CD8-positive, alpha-beta memory T cell (primary cell): ENCODE results near the gene HLX. TPM values are rescaled to one million over a fixed set of nuclear protein-coding genes. Genes with fewer than 3 reads are reported as not detected.

ENCODE experiments used
- CTCF ChIA-PET: fragments of 350-600 bp; sonication (Branson Sonifier 250); formaldehyde crosslinking; loops from one replicate; lab custom pipeline; 2021; ENCODE audit warnings: antibody characterized with exemption; lab: Charles Lee
- POLR2A ChIA-PET: fragments of 350-600 bp; sonication (Branson Sonifier 250); formaldehyde crosslinking; loops from one replicate; lab custom pipeline; 2021; ENCODE audit warnings: antibody characterized with exemption; lab: Charles Lee
- DNase-seq, 5 donors: peaks; one replicate each; pipeline versions ENCODE4 v3.0.0 to v3.0.0-alpha.2; 2020 to 2022; ENCODE audit warnings: mixed read lengths in 1 of 5
- H3K27ac ChIP-seq: one replicate; pipeline ENCODE4 v1.7.0; 2013; ENCODE audit warnings: low read depth, mild to moderate bottlenecking, low read length, moderate library complexity
- H3K27me3 ChIP-seq: 2 replicates; pipeline ENCODE4 v1.7.0; 2013; ENCODE audit warnings: low read length, mild to moderate bottlenecking; ENCODE audit not compliant: insufficient read depth, poor library complexity, severe bottlenecking
- H3K36me3 ChIP-seq: 2 replicates; pipeline ENCODE4 v1.7.0; 2013; ENCODE audit warnings: mild to moderate bottlenecking, low read length, moderate library complexity; ENCODE audit not compliant: insufficient read depth
- H3K4me1 ChIP-seq: 2 replicates; pipeline ENCODE4 v1.7.0; 2013; ENCODE audit warnings: mild to moderate bottlenecking, low read length, moderate library complexity; ENCODE audit not compliant: insufficient read depth
- H3K4me3 ChIP-seq: 2 replicates; pipeline ENCODE4 v1.7.0; 2013; ENCODE audit warnings: mild to moderate bottlenecking, low read length
- H3K9me3 ChIP-seq: 2 replicates; pipeline ENCODE4 v1.7.0; 2013; ENCODE audit warnings: mild to moderate bottlenecking, low read length
- H3K27ac Mint-ChIP-seq, 8 donors: one replicate each; pipeline ENCODE4 v1.8.0; 2020 to 2021; ENCODE audit warnings: mixed read lengths in 8 of 8, mild to moderate bottlenecking in 6 of 8, inconsistent platforms in 3 of 8, moderate library complexity in 3 of 8
- H3K27me3 Mint-ChIP-seq, 2 donors: one replicate each; pipeline ENCODE4 v1.8.0; 2020 to 2021; ENCODE audit warnings: mixed read lengths in 2 of 2, mild to moderate bottlenecking in 1 of 2, moderate library complexity in 1 of 2
- H3K36me3 Mint-ChIP-seq, 3 donors: one replicate each; pipeline ENCODE4 v1.8.0; 2020 to 2021; ENCODE audit warnings: mixed read lengths in 3 of 3, inconsistent platforms in 1 of 3, mild to moderate bottlenecking in 1 of 3
- H3K4me1 Mint-ChIP-seq, 3 donors: one replicate each; pipeline ENCODE4 v1.8.0; 2020 to 2021; ENCODE audit warnings: mixed read lengths in 3 of 3, inconsistent platforms in 1 of 3, mild to moderate bottlenecking in 1 of 3
- H3K4me3 Mint-ChIP-seq, 7 donors: one replicate each; pipeline ENCODE4 v1.8.0; 2020 to 2021; ENCODE audit warnings: mixed read lengths in 7 of 7, mild to moderate bottlenecking in 6 of 7, moderate library complexity in 4 of 7, inconsistent platforms in 2 of 7
- H3K9me3 Mint-ChIP-seq, 5 donors: one replicate each; pipeline ENCODE4 v1.8.0; 2020 to 2022; ENCODE audit warnings: mixed read lengths in 5 of 5, mild to moderate bottlenecking in 3 of 5, moderate library complexity in 2 of 5, inconsistent platforms in 1 of 5
- polyA plus RNA-seq: library from polyadenylated mRNA; unstranded; fragments of 300-500 nt; fragmentation: Illumina TruSeq; gene quantifications from one replicate; pipeline ENCODE4 v1.2.3, GENCODE V29; 2021
- total RNA-seq, 2 experiments: library from RNA; stranded (reverse); gene quantifications; one replicate each; pipeline ENCODE4 v1.2.3, GENCODE V29; 2021

Gene HLX
- total and polyA plus RNA-seq, 3 experiments from 2014 or later = not detected

DNA sequence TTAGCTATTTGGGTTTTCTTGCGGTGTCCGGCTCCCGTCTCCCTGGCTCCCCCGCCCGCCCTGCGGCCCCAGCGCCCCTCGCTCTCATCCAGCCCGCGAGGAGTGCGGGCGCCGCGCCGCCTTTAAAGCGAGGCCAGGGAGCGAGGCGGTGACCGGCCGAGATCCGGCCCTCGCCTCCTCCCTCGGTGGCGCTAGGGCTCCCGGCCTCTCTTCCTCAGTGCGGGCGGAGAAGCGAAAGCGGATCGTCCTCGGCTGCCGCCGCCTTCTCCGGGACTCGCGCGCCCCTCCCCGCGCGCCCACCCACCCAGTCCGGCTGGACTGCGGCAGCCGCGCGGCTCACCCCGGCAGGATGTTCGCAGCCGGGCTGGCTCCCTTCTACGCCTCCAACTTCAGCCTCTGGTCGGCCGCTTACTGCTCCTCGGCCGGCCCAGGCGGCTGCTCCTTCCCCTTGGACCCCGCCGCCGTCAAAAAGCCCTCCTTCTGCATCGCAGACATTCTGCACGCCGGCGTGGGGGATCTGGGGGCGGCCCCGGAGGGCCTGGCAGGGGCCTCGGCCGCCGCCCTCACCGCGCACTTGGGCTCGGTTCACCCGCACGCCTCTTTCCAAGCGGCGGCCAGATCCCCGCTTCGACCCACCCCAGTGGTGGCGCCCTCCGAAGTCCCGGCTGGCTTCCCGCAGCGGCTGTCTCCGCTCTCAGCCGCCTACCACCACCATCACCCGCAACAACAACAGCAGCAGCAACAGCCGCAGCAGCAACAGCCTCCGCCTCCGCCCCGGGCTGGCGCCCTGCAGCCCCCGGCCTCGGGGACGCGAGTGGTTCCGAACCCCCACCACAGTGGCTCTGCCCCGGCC lies 492 bp downstream of the HLX start:
- Mint-ChIP-seq H3K27ac (no peak overlapping the region), H3K36me3 (peaks cover 0 to 2% (median 0%) of the 10 kb centered on the region in 3 donors), H3K4me3 (peak overlapping the region; percentile 38 to 76 (median 70)), H3K9me3 (peaks cover 0 to 5% (median 1%) of the 10 kb centered on the region in 5 donors), H3K4me1 (peaks cover 30 to 34% (median 34%) of the 10 kb centered on the region in 3 donors), H3K27me3 (peaks cover 59 to 81% of the 10 kb centered on the region in 2 donors)
- ChIA-PET POLR2A (no interaction called here), CTCF (no interaction called here)
- DNase-seq = no peak
- H3K9me3 ChIP-seq = no peaks in the 10 kb centered on the region
- H3K4me1 ChIP-seq = peaks cover 18% of the 10 kb centered on the region
- peaks cover 29% of the 10 kb centered on the region for H3K27me3 ChIP-seq
- no peak overlapping the region for H3K4me3 ChIP-seq
- H3K36me3 ChIP-seq = no peaks in the 10 kb centered on the region
- no peak overlapping the region for H3K27ac ChIP-seq

DNA sequence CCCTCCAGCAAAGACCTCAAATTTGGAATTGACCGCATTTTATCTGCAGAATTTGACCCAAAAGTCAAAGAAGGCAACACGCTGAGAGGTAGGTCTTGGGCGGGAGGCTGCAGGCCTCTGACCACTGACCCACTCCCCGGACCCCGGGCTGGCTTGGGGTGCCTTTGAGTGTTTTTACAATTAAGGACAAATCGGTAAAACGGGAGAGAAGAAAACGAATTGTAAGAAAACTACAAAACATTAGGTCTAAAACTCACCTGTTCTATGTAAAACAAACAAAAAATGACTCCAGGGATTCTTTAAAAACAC lies 1.1 kb downstream of the HLX start:
- Mint-ChIP-seq H3K9me3 (peaks cover 0 to 5% (median 1%) of the 10 kb centered on the region in 5 donors), H3K4me3 (peak overlapping the region; percentile 35 to 72 (median 65)), H3K36me3 (peaks cover 0 to 2% (median 0%) of the 10 kb centered on the region in 3 donors), H3K4me1 (peaks cover 30 to 34% (median 34%) of the 10 kb centered on the region in 3 donors), H3K27ac (no peak overlapping the region), H3K27me3 (peaks cover 55 to 79% of the 10 kb centered on the region in 2 donors)
- Histone ChIP-seq H3K9me3 (no peaks in the 10 kb centered on the region), H3K4me1 (peaks cover 18% of the 10 kb centered on the region), H3K4me3 (no peak overlapping the region), H3K27ac (no peak overlapping the region), H3K27me3 (peaks cover 29% of the 10 kb centered on the region), H3K36me3 (no peaks in the 10 kb centered on the region)
- POLR2A ChIA-PET = no interaction called here
- CTCF ChIA-PET = no interaction called here
- DNase-seq = no peak

DNA sequence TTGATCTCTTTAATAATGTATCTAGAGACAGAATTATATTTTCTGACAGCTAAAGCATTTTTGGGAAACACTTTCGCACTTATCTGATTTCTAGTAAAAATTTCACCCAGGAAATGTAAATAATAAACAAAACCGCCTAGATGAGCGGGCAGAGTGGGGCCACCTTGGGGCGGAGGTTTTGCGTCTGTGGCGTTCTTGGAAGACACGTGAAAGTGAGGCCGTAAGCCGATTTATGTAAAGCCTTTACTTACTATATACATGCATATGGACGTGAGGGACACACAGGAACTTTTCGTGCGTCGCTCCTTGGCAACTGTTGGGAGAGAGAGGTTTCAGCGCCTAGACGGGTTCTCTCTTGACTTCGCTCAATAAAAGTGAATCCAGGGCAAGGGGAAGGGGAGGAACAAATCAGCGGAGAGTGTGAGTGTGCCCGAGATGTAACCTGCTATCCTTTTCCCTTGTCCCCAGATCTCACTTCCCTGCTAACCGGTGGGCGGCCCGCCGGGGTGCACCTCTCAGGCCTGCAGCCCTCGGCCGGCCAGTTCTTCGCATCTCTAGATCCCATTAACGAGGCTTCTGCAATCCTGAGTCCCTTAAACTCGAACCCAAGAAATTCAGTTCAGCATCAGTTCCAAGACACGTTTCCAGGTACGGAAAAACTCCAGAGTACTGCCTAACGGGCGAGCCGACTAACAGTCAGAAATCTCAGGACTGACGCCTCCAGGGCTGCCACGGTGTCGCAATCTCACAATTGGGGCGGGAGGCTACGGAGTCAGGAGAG lies 1.7 kb downstream of the HLX start:
- Mint-ChIP-seq H3K4me1 (peaks cover 30 to 34% (median 34%) of the 10 kb centered on the region in 3 donors), H3K9me3 (peaks cover 0 to 6% (median 1%) of the 10 kb centered on the region in 5 donors), H3K4me3 (peak overlapping the region; percentile 35 to 72 (median 65)), H3K36me3 (peaks cover 0 to 2% (median 0%) of the 10 kb centered on the region in 3 donors), H3K27me3 (peaks cover 53 to 79% of the 10 kb centered on the region in 2 donors), H3K27ac (no peak overlapping the region)
- H3K9me3 ChIP-seq = no peaks in the 10 kb centered on the region
- H3K4me1 ChIP-seq = peaks cover 18% of the 10 kb centered on the region
- CTCF ChIA-PET = no interaction called here
- H3K4me3 ChIP-seq = no peak overlapping the region
- no peak overlapping the region for H3K27ac ChIP-seq
- peaks cover 29% of the 10 kb centered on the region for H3K27me3 ChIP-seq
- H3K36me3 ChIP-seq = no peaks in the 10 kb centered on the region
- DNase-seq = no peak
- POLR2A ChIA-PET = no interaction called here

DNA sequence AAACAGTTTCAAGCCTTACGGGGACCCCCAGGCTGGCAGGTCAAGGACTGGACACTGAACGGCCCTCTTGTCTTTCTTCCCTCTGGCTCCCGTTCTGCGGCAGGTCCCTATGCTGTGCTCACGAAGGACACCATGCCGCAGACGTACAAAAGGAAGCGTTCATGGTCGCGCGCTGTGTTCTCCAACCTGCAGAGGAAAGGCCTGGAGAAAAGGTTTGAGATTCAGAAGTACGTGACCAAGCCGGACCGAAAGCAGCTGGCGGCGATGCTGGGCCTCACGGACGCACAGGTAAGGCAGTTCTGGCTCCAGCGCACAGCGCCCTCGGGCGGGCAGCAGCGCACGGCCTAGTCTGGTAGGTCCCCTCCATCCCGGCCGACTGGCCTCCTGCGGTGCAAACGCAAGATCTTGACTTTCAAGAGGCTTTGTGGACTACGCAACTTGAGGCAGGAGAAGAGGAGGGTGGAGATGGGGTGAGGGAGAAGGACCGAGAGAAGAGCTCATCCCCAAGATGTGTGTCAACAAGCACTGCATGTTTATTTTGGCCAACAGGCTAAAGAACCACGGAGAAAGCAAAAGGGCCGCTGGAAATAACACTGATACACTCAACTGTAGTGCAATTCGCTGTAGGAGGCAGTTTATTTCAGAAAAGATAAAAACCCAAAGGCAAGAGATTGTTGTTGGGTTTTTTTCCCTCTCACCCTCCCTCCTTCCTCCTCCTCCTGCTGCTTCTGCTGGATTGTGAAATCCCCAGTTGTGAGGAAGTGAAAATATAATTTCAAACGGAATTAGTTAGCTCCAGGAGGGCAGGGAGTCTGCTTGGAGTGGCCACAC lies 3.0 kb downstream of the HLX start:
- CTCF ChIA-PET = no interaction called here
- Mint-ChIP-seq H3K27me3 (peaks cover 50 to 78% of the 10 kb centered on the region in 2 donors), H3K4me3 (no peak overlapping the region), H3K9me3 (peaks cover 0 to 6% (median 5%) of the 10 kb centered on the region in 5 donors), H3K36me3 (peaks cover 0 to 2% (median 0%) of the 10 kb centered on the region in 3 donors), H3K4me1 (peaks cover 28 to 34% (median 30%) of the 10 kb centered on the region in 3 donors), H3K27ac (no peak overlapping the region)
- Histone ChIP-seq H3K9me3 (no peaks in the 10 kb centered on the region), H3K27me3 (peaks cover 29% of the 10 kb centered on the region), H3K36me3 (no peaks in the 10 kb centered on the region), H3K4me3 (no peak overlapping the region), H3K4me1 (peaks cover 18% of the 10 kb centered on the region), H3K27ac (no peak overlapping the region)
- no peak for DNase-seq
- POLR2A ChIA-PET = no interaction called here

DNA sequence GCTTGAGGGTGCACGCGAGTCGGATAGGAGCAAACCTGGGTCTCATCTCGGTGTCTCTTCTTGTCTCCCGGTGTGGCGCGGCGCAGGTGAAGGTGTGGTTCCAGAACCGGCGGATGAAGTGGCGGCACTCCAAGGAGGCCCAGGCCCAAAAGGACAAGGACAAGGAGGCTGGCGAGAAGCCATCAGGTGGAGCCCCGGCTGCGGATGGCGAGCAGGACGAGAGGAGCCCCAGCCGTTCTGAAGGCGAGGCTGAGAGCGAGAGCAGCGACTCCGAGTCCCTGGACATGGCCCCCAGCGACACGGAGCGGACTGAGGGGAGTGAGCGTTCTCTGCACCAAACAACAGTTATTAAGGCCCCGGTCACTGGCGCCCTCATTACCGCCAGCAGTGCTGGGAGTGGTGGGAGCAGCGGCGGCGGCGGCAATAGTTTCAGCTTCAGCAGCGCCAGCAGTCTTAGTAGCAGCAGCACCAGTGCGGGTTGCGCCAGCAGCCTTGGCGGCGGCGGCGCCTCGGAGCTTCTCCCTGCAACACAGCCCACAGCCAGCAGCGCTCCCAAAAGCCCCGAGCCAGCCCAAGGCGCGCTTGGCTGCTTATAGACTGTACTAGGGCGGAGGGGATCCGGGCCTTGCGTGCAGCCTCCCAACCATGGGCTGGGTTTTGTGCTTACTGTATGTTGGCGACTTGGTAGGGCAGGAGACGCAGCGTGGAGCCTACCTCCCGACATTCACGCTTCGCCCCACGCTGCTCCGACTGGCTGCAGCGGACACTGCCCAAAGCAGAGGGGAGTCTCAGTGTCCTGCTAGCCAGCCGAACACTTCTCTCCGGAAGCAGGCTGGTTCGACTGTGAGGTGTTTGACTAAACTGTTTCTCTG lies 5.1 kb downstream of the HLX start:
- Histone ChIP-seq H3K4me1 (peaks cover 14% of the 10 kb centered on the region), H3K4me3 (no peak overlapping the region), H3K27me3 (peaks cover 24% of the 10 kb centered on the region), H3K36me3 (no peaks in the 10 kb centered on the region), H3K27ac (no peak overlapping the region), H3K9me3 (no peaks in the 10 kb centered on the region)
- H3K27ac Mint-ChIP-seq = no peak overlapping the region
- peaks cover 0 to 7% (median 5%) of the 10 kb centered on the region in 5 donors for H3K9me3 Mint-ChIP-seq
- H3K4me1 Mint-ChIP-seq = peaks cover 12 to 15% (median 15%) of the 10 kb centered on the region in 3 donors
- peaks cover 0 to 2% (median 0%) of the 10 kb centered on the region in 3 donors for H3K36me3 Mint-ChIP-seq
- no peak overlapping the region for H3K4me3 Mint-ChIP-seq
- H3K27me3 Mint-ChIP-seq = peaks cover 39 to 78% of the 10 kb centered on the region in 2 donors
- CTCF ChIA-PET = no interaction called here
- POLR2A ChIA-PET = no interaction called here
- DNase-seq = no peak

DNA sequence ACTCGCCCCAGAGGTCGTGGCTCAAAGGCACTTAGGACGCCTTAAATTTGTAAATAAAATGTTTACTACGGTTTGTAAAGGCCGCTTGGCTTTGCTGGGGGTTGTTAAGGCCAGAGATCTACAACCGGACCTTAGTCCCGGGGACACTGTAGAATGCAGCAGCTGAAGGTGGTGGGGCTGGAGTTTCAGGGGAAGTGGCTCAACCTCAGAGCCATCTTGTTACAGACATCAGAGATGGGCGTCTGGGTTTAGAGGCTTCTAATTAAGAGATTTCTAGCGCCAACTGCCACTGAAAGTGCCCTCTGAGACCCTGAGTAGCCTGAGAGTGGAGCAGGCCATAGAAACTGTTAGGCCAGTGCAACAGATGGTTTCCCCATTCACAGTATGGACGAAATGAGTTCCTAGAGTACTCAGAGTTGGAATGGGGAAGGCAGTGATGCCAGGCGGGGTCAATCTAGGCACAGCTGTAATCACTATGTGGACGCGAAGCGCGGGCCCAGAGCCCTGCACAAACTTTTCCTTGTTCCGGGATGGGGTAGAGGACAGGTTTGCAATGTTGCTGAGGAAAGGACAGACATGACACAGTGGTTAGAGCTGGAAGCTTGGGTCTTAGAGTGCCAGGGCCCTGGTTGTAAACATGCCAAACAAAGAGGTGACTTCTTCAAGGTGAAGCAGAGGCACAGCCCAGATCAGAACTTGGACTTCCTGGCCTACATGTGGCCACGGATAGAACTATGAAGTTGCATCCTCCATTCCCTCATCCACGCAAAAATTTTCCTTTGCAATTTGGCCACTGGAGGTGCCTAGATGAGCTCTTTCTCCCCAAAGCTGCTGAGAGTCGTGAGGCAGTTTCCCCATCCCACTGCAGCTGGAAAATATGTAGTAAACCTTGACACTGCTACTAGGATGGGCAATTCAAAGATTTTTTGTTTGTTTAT lies 6.0 kb downstream of the HLX start:
- Histone ChIP-seq H3K4me1 (peaks cover 11% of the 10 kb centered on the region), H3K9me3 (no peaks in the 10 kb centered on the region), H3K4me3 (no peak overlapping the region), H3K36me3 (no peaks in the 10 kb centered on the region), H3K27ac (no peak overlapping the region), H3K27me3 (peaks cover 20% of the 10 kb centered on the region)
- Mint-ChIP-seq H3K27ac (no peak overlapping the region), H3K4me1 (peaks cover 10 to 13% (median 12%) of the 10 kb centered on the region in 3 donors), H3K4me3 (no peak overlapping the region), H3K36me3 (peaks cover 0 to 2% (median 0%) of the 10 kb centered on the region in 3 donors), H3K9me3 (peaks cover 0 to 8% (median 5%) of the 10 kb centered on the region in 5 donors), H3K27me3 (peaks cover 42 to 83% of the 10 kb centered on the region in 2 donors)
- POLR2A ChIA-PET = no interaction called here
- CTCF ChIA-PET = no interaction called here
- no peak for DNase-seq
